ENCODE data around the gene SMIM29.

DNA sequence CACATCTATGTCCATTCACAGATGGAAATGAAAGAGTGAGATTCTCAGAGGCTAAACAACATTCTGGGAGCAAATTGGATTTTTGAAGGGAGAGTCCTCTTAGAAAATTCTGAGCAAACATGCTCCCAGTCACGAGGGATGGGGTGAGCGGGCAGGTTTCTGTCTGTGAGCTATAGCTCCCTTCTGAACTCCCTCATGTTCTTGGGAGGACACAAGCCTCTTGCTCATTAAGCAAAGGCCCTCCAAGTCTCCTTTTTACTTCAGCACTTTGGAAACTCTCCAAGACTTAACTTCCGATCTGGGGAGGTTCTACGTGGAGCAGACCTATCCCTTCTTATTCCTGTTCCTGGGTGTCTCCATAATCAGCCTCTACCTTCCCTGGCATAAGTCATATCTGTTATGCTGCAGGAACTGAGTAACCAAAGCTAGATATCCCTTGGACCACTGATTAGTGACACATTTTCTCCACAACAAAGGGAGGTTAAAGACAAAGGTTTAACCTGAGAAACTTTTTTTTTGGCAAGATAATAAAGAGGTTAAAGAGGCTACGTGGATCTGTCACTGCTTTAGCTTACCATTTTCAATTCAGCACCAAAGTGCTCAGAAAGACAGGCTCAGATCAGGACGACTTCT lies 33.0 kb upstream of the SMIM29 start:
- TF ChIP-seq, protein P1, sequence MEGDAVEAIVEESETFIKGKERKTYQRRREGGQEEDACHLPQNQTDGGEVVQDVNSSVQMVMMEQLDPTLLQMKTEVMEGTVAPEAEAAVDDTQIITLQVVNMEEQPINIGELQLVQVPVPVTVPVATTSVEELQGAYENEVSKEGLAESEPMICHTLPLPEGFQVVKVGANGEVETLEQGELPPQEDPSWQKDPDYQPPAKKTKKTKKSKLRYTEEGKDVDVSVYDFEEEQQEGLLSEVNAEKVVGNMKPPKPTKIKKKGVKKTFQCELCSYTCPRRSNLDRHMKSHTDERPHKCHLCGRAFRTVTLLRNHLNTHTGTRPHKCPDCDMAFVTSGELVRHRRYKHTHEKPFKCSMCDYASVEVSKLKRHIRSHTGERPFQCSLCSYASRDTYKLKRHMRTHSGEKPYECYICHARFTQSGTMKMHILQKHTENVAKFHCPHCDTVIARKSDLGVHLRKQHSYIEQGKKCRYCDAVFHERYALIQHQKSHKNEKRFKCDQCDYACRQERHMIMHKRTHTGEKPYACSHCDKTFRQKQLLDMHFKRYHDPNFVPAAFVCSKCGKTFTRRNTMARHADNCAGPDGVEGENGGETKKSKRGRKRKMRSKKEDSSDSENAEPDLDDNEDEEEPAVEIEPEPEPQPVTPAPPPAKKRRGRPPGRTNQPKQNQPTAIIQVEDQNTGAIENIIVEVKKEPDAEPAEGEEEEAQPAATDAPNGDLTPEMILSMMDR (IDR thresholded peaks at IDR 0.05; ENCODE audit: insufficient read depth, low read length) = no peak
- TF ChIP-seq POLR2AphosphoS5 (IDR thresholded peaks at IDR 0.05; ENCODE audit: low read depth) (no peak), GABPA (IDR thresholded peaks at IDR 0.05; ENCODE audit: low read depth) (no peak), SPI1 (IDR thresholded peaks at IDR 0.05; ENCODE audit: borderline replicate concordance, low read depth) (no peak)
- TF ChIP-seq, protein P2, sequence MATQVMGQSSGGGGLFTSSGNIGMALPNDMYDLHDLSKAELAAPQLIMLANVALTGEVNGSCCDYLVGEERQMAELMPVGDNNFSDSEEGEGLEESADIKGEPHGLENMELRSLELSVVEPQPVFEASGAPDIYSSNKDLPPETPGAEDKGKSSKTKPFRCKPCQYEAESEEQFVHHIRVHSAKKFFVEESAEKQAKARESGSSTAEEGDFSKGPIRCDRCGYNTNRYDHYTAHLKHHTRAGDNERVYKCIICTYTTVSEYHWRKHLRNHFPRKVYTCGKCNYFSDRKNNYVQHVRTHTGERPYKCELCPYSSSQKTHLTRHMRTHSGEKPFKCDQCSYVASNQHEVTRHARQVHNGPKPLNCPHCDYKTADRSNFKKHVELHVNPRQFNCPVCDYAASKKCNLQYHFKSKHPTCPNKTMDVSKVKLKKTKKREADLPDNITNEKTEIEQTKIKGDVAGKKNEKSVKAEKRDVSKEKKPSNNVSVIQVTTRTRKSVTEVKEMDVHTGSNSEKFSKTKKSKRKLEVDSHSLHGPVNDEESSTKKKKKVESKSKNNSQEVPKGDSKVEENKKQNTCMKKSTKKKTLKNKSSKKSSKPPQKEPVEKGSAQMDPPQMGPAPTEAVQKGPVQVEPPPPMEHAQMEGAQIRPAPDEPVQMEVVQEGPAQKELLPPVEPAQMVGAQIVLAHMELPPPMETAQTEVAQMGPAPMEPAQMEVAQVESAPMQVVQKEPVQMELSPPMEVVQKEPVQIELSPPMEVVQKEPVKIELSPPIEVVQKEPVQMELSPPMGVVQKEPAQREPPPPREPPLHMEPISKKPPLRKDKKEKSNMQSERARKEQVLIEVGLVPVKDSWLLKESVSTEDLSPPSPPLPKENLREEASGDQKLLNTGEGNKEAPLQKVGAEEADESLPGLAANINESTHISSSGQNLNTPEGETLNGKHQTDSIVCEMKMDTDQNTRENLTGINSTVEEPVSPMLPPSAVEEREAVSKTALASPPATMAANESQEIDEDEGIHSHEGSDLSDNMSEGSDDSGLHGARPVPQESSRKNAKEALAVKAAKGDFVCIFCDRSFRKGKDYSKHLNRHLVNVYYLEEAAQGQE (IDR thresholded peaks at IDR 0.05; ENCODE audit: insufficient replicate concordance, low read depth) = no peak

Measured in HL-60 (cell line).